H7 (cell line): Measurements from ENCODE around the gene GDF7. TPM values are rescaled to one million over a fixed set of nuclear protein-coding genes. Genes with fewer than 3 reads are reported as not detected.
A peak's percentile ranks its signal among the peaks of the same experiment; 100 is the strongest.

Source experiments
- DNase-seq: peaks from one replicate; pipeline ENCODE4 v3.0.0; 2012
- H3K27me3 ChIP-seq: 2 replicates; pipeline ENCODE4 v1.6.0; 2011; ENCODE audit warnings: mild to moderate bottlenecking, low read length; ENCODE audit not compliant: control insufficient read depth, insufficient read depth
- H3K36me3 ChIP-seq: replicated peaks from 2 replicates; pipeline ENCODE4 v1.5.1; 2011; ENCODE audit warnings: low read length; ENCODE audit not compliant: control insufficient read depth, insufficient read depth
- H3K4me3 ChIP-seq: 2 replicates; pipeline ENCODE4 v1.5.1; 2011; ENCODE audit warnings: low read depth, mild to moderate bottlenecking, control low read depth, low read length, moderate library complexity; ENCODE audit not compliant: insufficient read depth
- total RNA-seq: library from RNA; depleted of rRNA; stranded (reverse); fragments of >200 nt; shearing (Covaris generic); gene quantifications from 2 replicates; pipeline ENCODE4 v1.2.3, GENCODE V29; 2014

The GDF7 gene
- total RNA-seq, 1 experiment from 2014 or later, result 1.4 TPM

DNA sequence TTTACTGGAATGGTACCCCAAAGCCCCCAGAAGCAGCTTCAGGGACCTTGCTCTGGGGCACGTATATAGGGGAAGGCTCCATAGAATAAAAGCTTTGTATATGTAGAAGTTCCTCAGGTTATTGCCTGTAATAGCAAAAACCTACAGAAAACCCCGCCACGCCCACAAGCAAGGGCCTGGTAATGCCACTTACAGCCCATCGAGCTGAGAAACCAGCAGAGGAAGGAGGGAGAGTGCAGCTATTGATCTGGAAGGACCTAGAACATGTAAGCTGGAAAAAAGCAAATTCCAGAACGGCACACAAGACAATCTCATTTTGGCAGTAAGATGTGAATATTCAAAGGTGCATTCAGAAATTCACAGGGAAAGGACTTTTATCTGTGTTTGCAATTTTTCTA lies 31.8 kb upstream of the GDF7 start:
- DNase-seq, result no peak
- Histone ChIP-seq H3K4me3 (no peak overlapping the region), H3K36me3 (no peaks in the 10 kb centered on the region; the same call in 1 of the 2 replicates), H3K27me3 (no peaks in the 10 kb centered on the region)

GRCh38 chr2:20635675-20636584 lies 31.0 kb upstream of the GDF7 start:
- Histone ChIP-seq H3K27me3 (no peaks in the 10 kb centered on the region), H3K36me3 (no peaks in the 10 kb centered on the region; the same call in 1 of the 2 replicates), H3K4me3 (no peak overlapping the region)
- peak; percentile 98 for DNase-seq

GRCh38 chr2:20637147-20637546 lies 29.8 kb upstream of the GDF7 start:
- H3K4me3 ChIP-seq, result no peak overlapping the region
- no peaks in the 10 kb centered on the region for H3K27me3 ChIP-seq
- DNase-seq, result no peak

DNA sequence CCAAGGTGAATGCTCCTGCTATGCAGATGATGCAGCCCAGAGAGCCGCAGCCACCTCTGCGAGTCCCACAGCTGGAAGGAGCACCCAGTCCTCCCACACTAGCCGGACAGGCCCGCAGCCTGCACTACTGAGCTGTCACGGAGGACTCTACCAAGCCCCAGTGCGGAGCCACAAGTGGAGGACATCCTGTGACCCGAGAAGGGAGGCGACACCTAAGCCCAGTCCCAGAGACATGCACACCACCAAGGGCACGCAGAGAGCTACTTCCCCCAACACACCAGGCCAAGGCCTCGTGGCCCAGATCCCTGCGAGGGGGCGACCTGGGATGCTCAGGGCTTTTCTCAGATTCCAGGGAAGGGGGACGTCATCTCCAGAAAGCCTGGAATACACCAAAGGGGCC lies 28.9 kb upstream of the GDF7 start:
- Histone ChIP-seq H3K27me3 (no peaks in the 10 kb centered on the region), H3K4me3 (no peak overlapping the region), H3K36me3 (no peaks in the 10 kb centered on the region; the same call in 1 of the 2 replicates)
- no peak for DNase-seq

More at GRCh38 chr2:20637147-20637546, 29.8 kb upstream of the GDF7 start:
- no peaks in the 10 kb centered on the region; the same call in 1 of the 2 replicates for H3K36me3 ChIP-seq

GRCh38 chr2:20638646-20639430 lies 28.1 kb upstream of the GDF7 start:
- DNase-seq, result no peak
- Histone ChIP-seq H3K27me3 (no peaks in the 10 kb centered on the region), H3K36me3 (no peaks in the 10 kb centered on the region; the same call in 1 of the 2 replicates), H3K4me3 (no peak overlapping the region)

GRCh38 chr2:20640411-20641122 lies 26.4 kb upstream of the GDF7 start:
- no peaks in the 10 kb centered on the region; the same call in 1 of the 2 replicates for H3K36me3 ChIP-seq
- no peak overlapping the region for H3K4me3 ChIP-seq
- no peak for DNase-seq
- no peaks in the 10 kb centered on the region for H3K27me3 ChIP-seq

DNA sequence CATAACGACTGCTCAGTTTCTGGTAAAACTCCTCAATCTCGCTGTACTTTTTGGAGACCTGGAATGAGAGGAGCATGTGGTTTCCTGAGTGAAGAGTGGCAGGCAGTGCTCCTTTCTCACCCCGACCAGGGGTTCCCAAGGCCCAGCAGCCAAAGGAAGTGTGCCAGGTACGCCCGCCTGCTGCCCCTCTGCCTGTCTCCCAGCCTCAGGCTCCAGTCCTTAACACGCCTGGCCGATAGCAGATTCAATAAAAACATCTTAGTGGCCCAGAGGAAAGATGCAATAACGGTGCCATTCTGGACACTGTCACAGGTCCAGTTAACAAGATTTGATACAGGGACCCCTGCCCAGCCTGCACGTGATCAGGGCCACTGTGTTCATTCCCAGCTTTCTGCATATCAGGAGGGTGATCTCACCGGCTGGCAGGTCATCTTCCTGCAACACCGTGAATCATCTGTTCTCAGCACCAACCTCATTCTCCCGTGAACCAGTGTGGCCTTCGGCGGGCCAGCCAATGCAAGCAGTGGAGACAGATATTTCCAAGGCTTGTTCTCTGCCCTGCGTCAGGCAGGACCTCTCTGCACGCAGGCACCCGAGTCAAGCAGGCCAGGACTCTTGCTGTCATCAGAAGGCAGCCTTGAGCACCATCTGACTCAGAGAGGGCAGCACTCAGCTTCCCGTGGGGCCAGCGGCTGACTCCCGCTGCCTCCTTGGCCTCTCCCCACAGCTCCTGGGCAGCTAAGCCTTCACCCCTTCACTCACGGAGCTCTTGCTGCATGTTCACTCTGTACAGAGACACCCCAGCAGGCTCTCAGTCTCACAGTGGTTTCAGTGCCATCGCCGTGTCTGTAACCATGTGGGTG lies 25.6 kb upstream of the GDF7 start:
- DNase-seq, result no peak
- no peaks in the 10 kb centered on the region for H3K27me3 ChIP-seq
- H3K4me3 ChIP-seq, result no peak overlapping the region

DNA sequence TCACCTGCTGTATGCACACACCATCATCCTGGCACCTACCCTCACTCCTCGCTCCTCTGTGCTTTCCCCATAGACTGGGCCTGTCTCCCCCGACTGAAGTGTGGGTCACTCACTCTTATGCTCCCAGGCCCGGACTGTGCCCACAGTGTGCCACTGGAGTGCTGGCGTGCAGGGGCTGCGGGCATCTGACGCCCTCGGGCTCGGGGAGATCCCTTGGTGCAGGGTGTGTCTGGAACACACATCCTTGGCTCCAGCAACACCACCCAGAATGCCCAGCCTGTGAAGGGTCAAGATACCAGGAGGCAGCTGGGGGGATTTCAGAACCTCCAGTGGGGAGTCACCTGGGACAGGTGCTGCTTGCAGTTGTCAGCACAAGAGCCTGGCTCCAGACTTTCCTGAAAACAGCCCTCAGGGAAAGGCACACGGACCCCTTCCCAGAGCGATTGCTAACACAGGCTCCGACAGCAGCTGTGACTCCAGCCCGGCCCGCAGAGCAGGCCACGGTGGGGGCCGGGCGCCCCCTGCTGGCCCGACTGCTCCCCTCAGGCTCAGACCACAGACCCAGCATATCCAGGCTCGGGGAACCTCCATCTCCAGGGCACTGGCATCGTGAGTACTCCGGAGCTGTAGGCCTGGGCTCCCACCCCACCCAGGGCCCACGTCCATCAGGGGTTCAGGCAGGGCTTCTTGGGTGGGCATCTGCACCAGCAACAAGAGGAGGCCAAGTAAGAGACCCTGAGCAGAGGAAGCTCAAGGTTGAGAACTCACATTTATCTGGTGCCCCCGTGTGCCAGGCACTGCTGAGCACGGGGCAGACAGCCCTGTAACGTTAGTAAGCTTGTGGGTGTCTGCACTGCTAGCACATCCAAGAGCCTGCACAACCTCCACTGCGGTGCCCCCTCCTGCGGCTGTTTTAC lies 24.6 kb upstream of the GDF7 start:
- peak; percentile 98 for DNase-seq
- Histone ChIP-seq H3K36me3 (no peaks in the 10 kb centered on the region; the same call in 1 of the 2 replicates), H3K4me3 (no peak overlapping the region), H3K27me3 (no peaks in the 10 kb centered on the region)

More for the DNA sequence above, 25.6 kb upstream of the GDF7 start:
- no peaks in the 10 kb centered on the region; the same call in 1 of the 2 replicates for H3K36me3 ChIP-seq

GRCh38 chr2:20643060-20643459 lies 23.9 kb upstream of the GDF7 start:
- DNase-seq, result no peak
- no peaks in the 10 kb centered on the region; the same call in 1 of the 2 replicates for H3K36me3 ChIP-seq
- H3K4me3 ChIP-seq, result no peak overlapping the region
- H3K27me3 ChIP-seq, result no peaks in the 10 kb centered on the region

- Histone ChIP-seq H3K4me3 (no peak overlapping the region), H3K27me3 (no peaks in the 10 kb centered on the region), H3K36me3 (no peaks in the 10 kb centered on the region; the same call in 1 of the 2 replicates)
- DNase-seq, result no peak
Measured at GRCh38 chr2:20643826-20644225, 23.1 kb upstream of the GDF7 start.

GRCh38 chr2:20645301-20645701 lies 21.6 kb upstream of the GDF7 start:
- no peak for DNase-seq
- H3K27me3 ChIP-seq, result no peaks in the 10 kb centered on the region
- no peaks in the 10 kb centered on the region for H3K36me3 ChIP-seq
- H3K4me3 ChIP-seq, result no peak overlapping the region

DNA sequence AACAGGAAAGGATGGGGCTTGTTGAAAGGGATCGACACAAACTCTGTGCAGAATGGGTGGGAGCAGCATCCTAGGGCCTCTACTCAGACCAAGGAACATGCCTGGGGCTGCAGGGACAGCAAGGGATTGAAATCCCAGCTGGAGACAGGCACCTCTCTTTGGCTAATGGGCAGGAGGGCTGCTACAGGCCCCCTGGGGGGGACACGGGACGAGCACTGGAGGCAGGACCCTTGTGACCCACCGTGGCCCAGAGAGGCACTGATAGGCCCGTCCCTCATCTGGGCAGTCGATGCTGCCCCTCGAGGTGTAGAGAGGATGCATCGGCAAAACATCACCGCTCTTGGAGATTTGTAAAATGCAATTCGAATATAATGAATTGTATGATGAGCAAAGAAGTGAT lies 21.2 kb upstream of the GDF7 start:
- DNase-seq, result no peak
- no peaks in the 10 kb centered on the region for H3K36me3 ChIP-seq

GRCh38 chr2:20646446-20646845 lies 20.5 kb upstream of the GDF7 start:
- H3K27me3 ChIP-seq, result peaks cover 3% of the 10 kb centered on the region
- H3K36me3 ChIP-seq, result no peaks in the 10 kb centered on the region
- no peak overlapping the region for H3K4me3 ChIP-seq
- no peak for DNase-seq

More for the DNA sequence above, 21.2 kb upstream of the GDF7 start:
- Histone ChIP-seq H3K27me3 (peaks cover 3% of the 10 kb centered on the region), H3K4me3 (no peak overlapping the region)
